ENCODE measurements around the gene DDX55.
"Not testable (repeated sequence)": the region's sequence is repeated elsewhere in the genome, so short reads cannot be mapped to it uniquely, and the experiment has no call there.

The DDX55 gene

GRCh38 chr12:123601602-123602489 is at the start of gene DDX55:
DDX55 (plus strand) TSS chr12:123602099; CDS start chr12:123602149, 50 bp downstream.
- no peak for DNase-seq (ENCODE audit: low read depth)

- DNase-seq (ENCODE audit: low read depth), result not testable (repeated sequence)
These were observed 47.8 kb upstream of the DDX55 start for GRCh38 chr12:123554136-123554535.

- not testable (repeated sequence) for DNase-seq (ENCODE audit: low read depth)
These were observed 47.1 kb upstream of the DDX55 start for GRCh38 chr12:123554843-123555242.

GRCh38 chr12:123558487-123558886 is 43.4 kb upstream of the DDX55 start:
- not testable (repeated sequence) for DNase-seq (ENCODE audit: low read depth)

GRCh38 chr12:123559468-123559867 is 42.4 kb upstream of the DDX55 start:
- no peak for DNase-seq (ENCODE audit: low read depth)

GRCh38 chr12:123571343-123571813 is 30.5 kb upstream of the DDX55 start:
- no peak for DNase-seq (ENCODE audit: low read depth)

- no peak for DNase-seq (ENCODE audit: low read depth)
These were observed 29.5 kb upstream of the DDX55 start for GRCh38 chr12:123572391-123572790.

GRCh38 chr12:123573870-123574269 is 28.0 kb upstream of the DDX55 start:
- DNase-seq (ENCODE audit: low read depth), result no peak

- DNase-seq (ENCODE audit: low read depth), result no peak
These were observed 25.3 kb upstream of the DDX55 start for GRCh38 chr12:123576611-123577010.

GRCh38 chr12:123578243-123578642 is 23.7 kb upstream of the DDX55 start:
- DNase-seq (ENCODE audit: low read depth), result no peak

- DNase-seq (ENCODE audit: low read depth), result not testable (repeated sequence)
These were observed 23.1 kb upstream of the DDX55 start for GRCh38 chr12:123578829-123579228.

- DNase-seq (ENCODE audit: low read depth), result no peak
These were observed 21.1 kb upstream of the DDX55 start for GRCh38 chr12:123580772-123581171.

GRCh38 chr12:123591702-123592481 is 10.0 kb upstream of the DDX55 start:
- DNase-seq (ENCODE audit: low read depth), result peak; percentile 82

GRCh38 chr12:123595729-123596128 is 6.2 kb upstream of the DDX55 start:
- no peak for DNase-seq (ENCODE audit: low read depth)

GRCh38 chr12:123597100-123597499 is 4.8 kb upstream of the DDX55 start:
- DNase-seq (ENCODE audit: low read depth), result no peak

- no peak for DNase-seq (ENCODE audit: low read depth)
These were observed 3.4 kb upstream of the DDX55 start for GRCh38 chr12:123598522-123598921.

- no peak for DNase-seq (ENCODE audit: low read depth)
These were observed 2.6 kb upstream of the DDX55 start for GRCh38 chr12:123599310-123599709.

GRCh38 chr12:123599721-123600120 is 2.2 kb upstream of the DDX55 start:
- no peak for DNase-seq (ENCODE audit: low read depth)

- no peak for DNase-seq (ENCODE audit: low read depth)
These were observed 824 bp downstream of the DDX55 start for GRCh38 chr12:123602651-123603195.

GRCh38 chr12:123603495-123603894 is 1.6 kb downstream of the DDX55 start:
- not testable (repeated sequence) for DNase-seq (ENCODE audit: low read depth)

GRCh38 chr12:123607756-123608155 is 5.9 kb downstream of the DDX55 start:
- no peak for DNase-seq (ENCODE audit: low read depth)

- DNase-seq (ENCODE audit: low read depth), result no peak
These were observed 6.3 kb downstream of the DDX55 start for GRCh38 chr12:123608182-123608581.

- no peak for DNase-seq (ENCODE audit: low read depth)
These were observed 12.2 kb downstream of the DDX55 start for GRCh38 chr12:123614110-123614509.

All from non-pigmented ciliary epithelial cell (primary cell).